HT-29 (cell line): ENCODE measurements around the gene PXK. TPM values are rescaled to one million over a fixed set of nuclear protein-coding genes. Genes with fewer than 3 reads are reported as not detected.

Experiments
- DNase-seq: peaks from one replicate; pipeline ENCODE4 v3.0.0-alpha.2; 2015; ENCODE audit warnings: low spot score
- total RNA-seq: library from RNA; depleted of rRNA; stranded (reverse); fragments of >200 nt; shearing (Covaris generic); gene quantifications from 2 replicates; pipeline ENCODE4 v1.2.3, GENCODE V29; 2014

PXK gene
- total RNA-seq, 1 experiment from 2014 or later = 0.89 TPM

DNA sequence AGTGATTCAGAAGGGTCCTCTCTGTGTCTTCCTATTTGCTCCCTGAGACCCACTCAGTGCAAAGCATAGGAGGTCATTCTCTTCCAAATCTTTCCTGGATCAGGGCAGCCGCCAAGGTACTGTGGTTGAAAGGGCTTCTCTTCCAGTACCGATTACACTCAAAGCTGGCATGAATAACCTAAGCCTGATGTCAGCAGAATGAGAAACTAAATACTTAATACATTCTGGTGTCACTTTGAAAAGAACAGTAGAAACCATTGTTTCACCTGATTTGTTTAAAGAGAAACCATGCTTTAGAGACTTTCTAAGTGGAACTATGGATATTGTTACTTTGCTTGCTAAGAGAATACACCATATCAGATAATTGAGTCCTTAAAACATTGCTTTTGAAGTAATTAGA is 50.8 kb downstream of the PXK start:
- no peak for DNase-seq

DNA sequence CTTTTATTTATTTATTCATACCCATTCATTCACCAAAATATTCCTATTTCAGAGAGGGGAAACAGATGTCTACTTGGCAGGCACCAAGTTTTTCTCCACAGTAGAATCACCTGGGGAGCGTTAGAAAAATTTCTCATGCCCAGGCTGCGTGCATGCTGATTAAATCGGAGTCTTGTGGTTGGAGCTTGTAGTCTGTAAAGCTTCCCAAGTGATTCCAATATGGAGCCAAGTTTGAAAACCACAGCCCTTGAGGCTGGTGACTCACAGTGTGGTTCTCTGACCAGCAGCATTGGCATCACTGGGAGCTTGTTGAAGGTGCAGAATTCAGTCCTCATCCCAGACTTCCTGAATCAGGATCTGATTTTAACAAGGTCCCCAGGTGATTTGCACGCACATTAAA is 51.2 kb downstream of the PXK start:
- DNase-seq = no peak

DNA sequence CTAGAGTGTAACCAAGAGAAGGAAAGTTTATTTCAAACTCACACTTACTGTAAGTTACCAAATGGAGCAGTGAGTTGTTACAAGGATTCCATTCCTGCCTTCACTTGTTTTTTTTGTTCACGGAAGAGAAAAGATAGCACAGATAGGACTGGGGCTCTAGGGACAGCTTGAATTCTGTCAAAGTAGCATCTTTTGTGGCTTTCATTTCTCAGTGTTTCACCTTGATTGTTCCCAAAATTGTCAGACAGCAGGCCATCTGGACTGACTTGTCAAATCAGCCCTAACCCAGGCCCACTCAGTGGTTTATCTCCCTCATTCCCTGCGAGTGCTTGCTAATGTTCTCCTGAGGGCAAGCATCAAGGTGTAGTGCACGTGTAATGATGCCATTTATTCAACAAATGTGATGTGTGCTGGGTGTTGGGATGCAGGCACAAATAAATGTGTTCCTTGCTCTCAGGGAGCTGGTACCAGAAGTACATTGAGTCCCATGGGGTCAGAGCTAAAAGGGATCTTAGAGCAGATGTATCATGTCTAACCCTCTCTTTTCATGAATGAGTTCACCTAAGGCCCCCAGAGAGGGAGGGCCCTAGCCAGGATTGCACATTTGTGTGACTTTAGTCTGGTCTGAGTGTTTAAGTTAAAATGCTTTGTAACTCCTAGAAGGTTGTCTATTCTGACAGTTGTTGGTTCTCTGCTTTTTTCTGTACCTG is 51.8 kb downstream of the PXK start:
- DNase-seq = no peak

DNA sequence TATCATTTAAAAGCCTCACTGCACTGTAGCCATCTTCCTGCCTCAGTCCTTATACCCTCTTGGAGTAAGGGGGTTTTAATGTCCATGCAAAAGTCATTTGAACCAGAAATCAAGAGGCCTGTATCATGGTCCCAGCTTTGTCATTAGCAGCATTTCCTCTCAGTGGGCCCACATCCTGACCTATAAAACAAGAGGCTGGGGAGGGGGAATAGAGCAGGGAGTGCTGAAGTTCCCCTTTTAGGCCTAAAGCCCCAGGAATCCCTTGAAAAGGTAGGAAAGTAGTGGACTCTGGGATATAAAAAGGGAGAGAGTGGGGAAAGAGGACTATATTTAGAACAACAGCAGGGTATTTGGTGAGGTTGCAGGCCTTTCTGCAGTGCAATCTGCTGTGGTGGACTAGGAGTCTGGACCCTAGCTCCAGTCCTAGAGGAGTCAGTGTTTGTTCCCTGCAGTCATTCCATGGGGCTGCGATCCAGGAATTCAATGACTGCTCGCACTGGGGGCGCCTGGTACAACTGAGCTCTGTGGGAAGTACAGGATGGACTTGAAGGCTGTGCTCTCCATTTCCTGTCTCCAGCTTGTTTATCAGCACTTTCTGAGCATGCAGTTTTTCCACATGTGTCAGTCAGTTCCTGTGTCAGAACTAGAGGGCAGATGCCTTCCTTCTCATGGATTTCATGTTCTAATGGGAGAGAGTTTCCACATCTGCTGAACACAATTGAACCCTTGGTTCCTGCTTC is 54.1 kb downstream of the PXK start:
- DNase-seq = no peak

DNA sequence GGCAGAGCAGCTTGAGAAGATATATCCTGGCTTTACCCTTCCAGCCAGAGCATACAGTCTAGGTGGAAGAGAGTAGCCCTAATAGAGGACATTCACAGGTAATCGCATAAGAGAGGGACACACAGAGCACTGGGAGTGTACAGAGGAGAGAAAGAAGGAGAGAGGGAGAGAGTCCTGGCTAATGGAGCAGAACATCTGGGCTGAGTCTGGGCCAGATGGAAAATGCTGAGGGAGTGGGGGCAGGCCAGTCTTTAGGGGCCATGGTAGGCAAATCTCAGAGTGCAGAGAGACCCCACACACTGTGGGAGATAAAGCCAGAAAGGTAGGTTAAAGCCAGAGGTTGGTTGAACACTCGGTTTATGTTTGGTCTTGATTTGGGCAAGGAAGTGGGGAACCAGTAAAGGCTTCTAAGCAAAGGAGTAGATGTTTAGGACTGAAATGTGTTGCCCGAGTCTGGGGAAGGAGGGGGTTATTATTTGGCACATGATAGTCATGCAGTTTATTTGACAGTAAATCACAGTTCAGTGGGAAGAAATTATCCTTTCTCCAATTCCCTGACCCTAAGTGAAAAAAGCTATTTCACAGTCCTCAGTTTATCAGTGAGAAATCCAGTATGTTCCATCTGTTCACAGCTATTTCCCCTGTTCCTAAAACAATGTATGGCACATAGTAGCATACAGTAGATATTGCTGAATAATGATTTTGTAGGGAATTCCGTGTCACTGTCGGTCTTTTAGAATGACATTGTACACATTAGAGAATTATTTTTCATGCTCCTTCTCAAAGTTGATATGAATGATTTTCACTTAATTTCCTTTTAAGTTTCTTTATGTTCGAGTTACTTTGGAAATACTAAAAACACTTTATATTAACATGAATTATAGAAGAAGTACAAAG is 55.2 kb downstream of the PXK start:
- DNase-seq = no peak

DNA sequence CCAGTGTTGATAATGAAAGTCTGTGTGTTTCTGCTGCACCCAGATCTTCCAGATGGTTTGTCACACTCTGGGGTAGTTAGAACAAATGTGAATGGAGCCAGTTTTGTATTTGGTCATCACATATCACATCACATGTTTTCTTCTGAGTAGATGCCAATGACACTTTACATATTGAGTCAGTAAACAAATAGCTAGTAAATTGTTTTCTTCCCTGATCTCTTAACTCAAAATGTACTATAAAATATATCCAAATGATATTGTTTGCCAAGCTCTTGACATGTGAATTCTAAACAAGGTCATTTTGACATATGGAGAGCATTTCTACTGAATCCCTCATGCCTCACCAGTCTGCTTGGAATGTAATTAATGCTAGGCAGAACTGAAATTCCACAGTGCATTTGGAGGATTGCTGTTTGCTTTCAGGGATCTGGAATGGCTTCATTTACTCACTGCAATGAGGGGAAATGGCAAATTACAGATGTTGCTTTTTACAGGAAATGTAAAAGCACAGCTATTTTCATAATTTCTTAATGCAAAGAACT is 55.9 kb downstream of the PXK start:
- DNase-seq = no peak

DNA sequence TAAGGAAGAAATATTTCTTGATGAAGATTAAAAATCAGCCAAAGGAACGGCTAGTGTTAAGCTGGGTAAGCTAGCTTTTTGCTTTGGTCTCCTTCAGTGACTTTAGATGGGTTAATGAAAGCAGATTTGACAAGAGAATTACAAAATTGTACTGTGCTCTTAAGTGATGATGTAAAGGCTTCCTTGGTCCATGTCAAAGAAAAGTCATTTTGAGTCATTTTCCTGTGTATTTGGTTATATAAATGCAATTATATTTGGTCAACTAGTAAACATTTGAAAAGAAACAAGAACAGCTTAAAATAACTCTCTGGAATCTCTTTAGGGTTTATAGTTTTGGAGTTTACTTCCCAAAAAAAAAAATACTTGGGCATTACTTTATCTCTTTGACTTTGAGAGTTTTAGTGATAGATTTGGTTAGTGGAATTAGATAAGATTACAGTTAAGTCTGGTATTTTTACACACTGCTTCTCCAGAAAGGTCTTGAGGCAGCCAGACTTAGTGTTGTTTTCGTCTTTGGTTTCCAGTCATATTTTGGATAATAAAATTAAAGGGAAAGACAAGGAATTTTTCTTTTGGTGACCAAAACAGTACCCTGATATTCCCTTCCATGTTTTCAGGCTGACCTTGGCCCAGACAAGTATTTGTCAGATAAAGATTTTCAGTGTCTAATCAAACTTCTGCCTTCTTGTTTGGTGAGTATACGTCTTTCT is 58.6 kb downstream of the PXK start:
- no peak for DNase-seq

DNA sequence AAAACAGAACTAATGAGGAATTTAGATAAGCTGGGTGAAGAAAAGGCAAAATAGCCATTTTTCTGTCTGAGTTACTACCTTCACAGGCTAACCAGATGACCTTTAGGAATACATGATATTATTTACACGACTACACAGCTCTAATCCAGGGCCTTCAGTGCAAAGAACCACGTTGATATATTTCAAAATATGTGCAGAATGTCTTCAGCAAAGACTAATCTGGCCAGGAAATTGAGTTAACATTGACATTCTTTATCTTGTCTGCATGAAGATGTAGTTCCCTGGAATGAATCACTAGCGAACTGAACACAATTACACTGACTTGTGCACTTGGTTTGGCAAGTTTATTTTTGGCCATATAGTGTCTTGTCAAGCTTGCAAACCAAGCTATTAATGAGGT is 59.5 kb downstream of the PXK start:
- DNase-seq = no peak

DNA sequence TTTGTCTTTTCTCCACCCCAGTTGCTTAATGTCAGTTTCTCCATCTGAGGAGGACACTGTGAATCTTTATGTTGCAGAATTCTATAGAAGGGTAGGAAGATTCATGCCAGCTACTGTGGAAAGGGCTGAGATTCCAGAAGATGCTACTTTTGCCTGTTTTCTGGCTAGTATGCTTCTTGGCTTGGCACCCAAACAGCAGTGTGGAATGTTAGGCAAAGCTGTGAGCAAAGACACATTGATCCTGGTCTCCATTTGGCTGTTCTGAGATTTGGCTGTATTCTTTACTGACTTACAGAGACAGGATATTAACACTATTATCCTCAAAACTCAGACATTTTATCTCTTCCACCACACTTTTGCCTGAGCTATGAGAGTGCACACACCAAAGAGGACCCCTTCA is 61.6 kb downstream of the PXK start:
- no peak for DNase-seq

DNA sequence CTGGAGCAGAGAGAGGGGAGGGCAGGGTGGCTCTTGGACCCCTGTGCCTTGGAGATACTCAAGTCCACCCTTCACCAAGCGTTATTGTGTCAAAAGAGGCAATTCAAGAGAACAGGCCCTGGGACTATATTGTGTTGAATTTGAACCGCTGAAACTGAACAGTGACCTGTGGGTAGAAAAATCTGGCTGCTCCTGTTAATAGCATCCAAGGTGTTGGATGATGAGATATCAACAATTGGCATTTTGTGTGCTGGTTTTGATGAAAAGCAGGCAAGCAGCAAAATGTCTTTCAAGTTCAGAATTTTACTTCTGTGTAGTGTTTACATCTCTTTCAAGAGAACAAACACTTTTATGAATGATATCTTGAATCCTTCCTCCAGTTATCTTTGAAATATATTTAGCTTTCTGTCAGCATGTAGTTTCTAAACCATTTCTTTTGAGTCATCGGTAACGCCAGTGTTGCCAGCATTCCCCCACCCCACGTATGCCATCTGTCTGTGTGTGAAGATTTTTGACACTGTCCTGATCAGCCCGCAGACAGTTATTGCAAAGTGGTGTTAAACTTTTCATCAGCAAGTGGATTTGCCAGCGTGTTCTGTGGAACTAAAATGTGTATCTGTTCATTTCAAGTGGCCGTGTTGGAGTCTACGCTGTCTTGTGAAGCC is 66.1 kb downstream of the PXK start:
- no peak for DNase-seq

DNA sequence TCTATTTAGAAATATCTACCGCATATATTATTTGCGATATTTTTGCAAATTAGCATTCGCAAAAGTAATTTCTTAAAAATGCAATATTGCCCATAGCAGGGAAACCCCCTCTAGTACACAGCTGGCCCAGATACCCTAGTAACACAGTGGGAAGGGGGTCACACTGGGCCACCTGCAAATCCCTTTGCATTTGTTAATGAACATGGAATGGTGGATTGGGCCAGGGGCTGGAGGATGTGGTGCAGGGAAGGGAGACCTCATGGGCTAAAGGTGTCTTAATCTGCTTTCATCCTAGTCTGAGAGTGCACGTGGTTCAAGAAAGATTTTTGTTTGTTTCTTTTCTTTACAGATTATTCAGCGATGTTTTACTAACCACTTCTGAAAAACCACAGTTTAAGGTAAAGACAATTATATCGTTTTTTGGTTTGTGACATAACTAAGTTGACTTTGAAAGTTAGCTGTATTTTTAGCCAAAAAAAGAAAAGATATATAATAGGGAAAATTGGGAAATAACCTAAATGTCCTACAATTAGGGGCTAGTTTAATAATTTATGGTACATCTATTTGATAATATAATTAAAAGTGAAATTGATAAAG is 70.9 kb downstream of the PXK start:
- DNase-seq = no peak

DNA sequence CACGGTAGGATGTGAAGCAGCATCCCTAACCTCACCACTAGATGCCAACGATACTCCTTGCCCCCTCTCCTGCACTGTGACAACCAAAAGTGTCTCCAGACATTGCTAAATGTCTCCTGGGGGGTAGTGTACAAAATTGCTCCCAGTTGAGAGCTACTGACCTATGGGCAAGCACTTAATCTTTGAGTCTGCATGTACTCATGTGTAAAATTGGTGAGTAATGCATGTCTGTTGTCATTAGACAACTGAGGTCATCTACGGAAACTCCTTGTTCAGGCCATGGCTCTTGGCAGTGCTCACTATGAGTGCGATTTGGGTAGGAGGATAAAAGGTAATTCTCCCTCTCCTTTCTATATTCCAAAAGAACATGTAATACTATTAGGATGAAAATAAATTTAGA is 71.7 kb downstream of the PXK start:
- DNase-seq = no peak

DNA sequence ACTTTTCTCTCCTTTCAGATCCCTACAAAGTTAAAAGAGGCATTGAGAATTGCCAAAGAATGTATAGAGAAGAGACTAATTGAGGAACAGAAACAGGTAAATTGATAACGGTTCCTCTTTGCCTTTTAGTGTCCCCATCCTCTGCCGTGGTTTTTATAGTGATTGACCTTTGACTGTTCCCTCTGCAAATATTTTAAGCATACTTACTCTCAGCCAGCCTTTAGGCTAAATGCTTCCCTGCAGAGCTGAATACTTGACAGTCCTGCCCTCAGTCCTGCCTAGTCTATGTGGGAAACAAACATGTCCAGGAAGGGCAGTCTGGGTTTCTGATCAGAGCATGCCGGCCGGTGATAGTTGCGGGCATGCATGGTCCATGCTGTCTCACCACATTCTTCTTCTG is 76.2 kb downstream of the PXK start:
- no peak for DNase-seq

DNA sequence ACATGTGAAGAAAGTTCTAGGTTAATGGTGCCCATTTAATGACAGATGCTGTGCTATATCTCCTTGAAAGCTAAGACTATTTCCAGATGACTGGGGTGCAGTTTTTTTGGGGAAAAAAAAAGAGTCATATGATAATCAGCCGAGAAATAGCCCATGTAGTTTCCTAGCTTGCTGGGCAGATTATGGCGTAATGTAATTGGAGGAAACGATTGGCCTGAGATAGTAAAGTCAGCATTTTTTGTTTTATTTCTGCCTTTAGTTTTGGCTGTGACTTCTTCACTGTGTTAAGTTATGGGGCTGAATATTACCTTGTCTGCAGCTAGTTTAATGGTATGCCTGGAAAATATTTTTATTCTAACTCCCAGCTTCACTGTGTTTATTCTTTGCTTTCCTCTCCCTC is 77.0 kb downstream of the PXK start:
- DNase-seq = no peak

DNA sequence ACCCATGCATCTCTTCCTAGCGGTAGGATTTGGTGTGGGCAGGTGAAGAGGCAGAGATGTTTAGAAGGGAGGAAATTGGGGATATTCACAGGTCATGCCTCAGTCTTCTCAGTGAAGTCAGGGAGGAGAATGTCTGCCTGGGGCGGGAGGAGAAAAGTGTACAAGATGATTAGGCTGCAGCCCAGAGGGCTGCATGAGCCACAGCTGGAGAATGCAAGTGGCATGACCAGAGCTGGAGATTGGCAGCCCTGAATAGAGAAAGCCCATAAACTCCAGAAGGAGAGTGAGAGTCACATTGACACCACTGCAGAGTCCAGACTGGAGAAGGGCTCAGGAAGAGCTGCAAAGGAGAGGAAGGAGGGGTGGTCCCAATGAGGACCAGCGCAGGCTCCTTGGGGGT is 78.3 kb downstream of the PXK start:
- DNase-seq = no peak

DNA sequence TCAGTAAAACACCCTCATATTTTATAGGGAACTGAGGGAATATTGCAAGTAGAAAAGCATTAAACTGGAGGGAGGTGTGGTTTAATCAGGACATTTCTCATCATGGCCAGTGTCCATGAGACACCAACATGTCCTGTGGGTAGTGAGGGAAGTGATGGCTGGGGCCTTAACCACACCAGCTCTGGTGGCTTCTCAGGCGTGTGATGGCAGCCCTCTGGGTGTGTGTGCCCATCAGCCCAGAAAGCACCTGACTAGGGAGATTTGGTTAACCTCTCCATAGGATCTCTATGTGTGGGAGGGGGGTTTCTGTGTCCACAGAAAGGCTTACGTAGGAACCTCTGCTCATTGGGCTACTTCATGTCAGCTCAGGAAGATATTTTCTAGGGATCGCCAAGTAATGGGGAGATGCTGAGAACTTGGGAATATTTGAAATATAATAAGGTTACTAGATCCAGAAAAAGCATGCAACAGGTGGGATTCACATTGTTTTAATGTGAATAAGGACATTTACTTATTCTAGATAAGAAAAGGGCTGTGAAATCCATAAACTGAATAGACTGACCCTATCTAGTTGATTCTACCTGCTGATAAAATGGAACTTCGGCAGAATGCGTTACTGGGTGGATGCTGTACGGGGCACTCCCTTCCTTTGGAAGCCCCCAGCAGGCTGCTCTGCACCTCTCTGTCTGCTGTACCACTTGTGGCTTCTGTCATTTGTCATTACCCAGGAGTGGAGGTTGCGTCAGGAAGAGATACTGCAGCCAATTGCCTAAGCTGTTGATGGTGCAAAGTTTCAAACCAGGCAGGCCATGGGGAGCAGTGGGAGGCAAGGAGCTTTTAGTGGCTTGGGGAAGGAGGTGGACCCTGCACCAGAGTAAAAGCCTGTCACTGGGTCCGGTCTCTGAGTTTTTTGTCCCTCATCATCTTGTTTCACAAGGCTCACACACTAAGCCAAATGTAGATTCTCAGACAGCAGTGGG is 79.4 kb downstream of the PXK start:
- DNase-seq = no peak

DNA sequence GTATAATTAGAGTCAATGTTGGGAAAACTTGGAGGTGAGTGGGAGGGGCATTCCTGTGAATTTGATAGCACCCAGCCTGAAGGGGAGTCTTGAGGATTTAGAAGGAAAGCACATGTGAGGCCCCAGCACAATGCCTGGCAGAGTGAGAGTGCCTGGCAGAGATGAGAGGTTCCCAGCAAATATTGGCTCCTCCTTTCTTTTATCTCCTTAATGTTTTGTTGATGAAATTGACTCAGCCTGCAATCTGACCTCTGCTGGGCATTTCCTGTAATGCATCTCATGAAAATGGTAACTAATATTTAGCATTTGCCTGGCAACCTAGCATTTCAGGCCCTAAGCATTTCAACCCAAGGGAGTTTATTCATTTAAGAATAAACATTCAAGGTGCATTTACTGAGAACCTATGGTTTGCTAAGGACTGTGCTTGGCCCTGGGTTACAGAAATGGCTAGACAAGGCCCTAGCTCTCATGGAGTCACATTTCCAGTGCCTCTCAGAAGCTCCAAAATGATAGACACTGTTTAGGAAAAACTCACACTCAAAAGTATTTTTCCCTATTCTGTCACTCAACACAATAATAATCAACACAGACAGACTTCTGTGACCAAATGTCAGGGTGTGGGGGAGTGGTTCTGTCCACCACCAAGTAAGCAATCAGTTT is 82.0 kb downstream of the PXK start:
- peak; percentile 52 for DNase-seq

DNA sequence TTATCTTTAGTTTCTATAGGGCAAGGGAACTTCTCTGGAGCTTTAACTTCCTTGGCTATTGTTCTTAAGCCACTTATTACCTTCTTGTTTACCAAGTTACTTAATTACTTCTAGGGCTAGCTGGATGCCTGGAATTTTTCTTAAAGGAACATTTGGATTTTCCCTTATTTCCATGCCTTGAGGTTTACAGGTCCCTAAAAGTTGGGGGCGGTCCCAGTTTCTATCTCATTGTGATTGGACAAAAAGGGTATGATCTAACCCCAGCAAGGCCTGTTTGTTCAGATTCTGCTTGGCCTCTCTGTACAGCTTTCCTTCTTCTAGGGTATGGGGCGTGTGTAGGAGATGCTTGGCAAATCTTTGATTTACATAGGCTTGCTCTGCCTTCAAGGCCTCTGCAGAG is 83.5 kb downstream of the PXK start:
- DNase-seq = no peak

DNA sequence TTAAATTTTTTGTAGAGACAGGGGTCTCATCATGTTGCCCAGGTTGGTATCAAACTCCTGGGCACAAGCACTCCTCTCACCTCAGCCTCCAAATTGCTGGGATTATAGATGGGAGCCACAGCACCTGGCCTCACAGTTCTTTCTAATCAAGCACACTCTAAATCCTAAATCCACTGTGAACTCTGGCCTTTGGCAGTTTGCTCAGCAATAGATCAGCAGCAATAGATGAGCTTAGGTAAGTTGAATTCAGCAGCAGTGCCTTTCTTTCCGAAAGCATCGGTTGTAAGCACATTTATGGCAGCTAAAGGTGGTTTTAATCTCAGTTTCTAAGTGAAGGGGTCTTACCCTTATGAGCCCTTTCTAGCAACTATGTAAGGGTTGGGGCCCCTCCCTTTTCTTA is 84.4 kb downstream of the PXK start:
- DNase-seq = no peak
